GM12873 (cell line): ENCODE measurements around the gene AGAP1.

ENCODE experiments used
- TF ChIP-seq, protein P1 (sequence below): IDR thresholded peaks from 2 replicates; pipeline ENCODE4 v1.5.1; 2012; ENCODE audit warnings: low read depth, mild to moderate bottlenecking, moderate library complexity, low read length, control low read depth; ENCODE audit not compliant: insufficient read depth; ENCODE audit errors: missing control alignments

Gene AGAP1

DNA sequence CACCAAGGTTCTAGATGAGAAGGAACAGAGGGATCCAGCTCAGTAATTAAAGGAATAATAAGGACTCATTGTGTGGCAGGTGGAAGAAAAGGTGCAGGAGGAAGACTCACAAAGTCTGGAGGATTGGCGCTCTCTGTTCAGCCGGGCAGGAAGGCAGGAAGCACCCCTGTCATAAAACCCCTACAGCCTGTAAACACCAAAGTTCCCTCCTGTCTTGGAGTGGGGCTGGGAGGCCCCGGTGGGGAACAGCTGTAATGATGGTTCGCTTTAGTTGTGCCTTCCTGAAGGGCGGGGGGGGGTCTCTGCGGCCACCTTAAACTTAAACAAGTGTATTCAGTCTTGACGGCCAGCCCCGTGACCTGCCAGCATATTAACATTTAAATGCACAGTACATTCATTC is 590.1 kb downstream of the AGAP1 start:
- TF ChIP-seq, protein P1, sequence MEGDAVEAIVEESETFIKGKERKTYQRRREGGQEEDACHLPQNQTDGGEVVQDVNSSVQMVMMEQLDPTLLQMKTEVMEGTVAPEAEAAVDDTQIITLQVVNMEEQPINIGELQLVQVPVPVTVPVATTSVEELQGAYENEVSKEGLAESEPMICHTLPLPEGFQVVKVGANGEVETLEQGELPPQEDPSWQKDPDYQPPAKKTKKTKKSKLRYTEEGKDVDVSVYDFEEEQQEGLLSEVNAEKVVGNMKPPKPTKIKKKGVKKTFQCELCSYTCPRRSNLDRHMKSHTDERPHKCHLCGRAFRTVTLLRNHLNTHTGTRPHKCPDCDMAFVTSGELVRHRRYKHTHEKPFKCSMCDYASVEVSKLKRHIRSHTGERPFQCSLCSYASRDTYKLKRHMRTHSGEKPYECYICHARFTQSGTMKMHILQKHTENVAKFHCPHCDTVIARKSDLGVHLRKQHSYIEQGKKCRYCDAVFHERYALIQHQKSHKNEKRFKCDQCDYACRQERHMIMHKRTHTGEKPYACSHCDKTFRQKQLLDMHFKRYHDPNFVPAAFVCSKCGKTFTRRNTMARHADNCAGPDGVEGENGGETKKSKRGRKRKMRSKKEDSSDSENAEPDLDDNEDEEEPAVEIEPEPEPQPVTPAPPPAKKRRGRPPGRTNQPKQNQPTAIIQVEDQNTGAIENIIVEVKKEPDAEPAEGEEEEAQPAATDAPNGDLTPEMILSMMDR, result no peak

DNA sequence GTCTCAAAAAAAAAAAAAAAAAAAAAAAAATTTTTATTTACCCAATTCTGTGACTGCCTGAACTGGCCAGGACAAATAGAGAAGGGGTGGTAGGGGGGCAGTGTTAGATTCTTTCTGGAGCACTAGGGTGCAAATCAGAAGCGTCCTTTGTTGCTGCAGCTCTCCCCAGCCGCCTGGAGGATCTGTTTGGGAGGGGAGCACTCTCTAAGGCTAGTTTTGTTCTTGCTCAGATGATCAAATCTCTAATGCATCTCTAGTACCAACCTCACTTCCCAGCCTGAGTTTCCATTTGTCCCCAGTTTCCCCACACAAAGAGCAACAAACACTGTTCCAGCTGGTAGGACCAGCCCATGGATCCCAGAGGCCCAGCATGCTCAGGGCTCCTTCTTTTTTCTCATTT is 591.4 kb downstream of the AGAP1 start:
- TF ChIP-seq, protein P1, result no peak

DNA sequence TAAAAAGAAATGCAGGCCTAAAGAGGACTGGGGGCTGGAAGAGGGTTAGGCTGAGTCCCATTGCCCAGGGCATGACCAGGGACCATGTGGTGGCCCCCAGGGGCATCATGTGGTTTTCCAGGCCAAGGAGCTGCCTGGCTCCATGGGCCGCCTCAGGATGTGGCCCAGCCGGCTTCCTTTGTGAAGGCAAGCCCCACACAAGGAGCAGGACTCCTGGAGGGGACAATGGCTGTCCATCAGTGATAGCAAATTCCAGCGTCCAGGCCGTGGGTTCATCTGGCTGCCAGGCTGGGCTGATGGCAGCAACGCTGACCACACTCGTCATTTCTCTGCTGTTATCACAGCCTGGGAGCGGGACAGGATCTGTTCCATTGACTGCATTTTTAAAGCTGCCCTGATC is 591.8 kb downstream of the AGAP1 start:
- TF ChIP-seq, protein P1, result no peak

DNA sequence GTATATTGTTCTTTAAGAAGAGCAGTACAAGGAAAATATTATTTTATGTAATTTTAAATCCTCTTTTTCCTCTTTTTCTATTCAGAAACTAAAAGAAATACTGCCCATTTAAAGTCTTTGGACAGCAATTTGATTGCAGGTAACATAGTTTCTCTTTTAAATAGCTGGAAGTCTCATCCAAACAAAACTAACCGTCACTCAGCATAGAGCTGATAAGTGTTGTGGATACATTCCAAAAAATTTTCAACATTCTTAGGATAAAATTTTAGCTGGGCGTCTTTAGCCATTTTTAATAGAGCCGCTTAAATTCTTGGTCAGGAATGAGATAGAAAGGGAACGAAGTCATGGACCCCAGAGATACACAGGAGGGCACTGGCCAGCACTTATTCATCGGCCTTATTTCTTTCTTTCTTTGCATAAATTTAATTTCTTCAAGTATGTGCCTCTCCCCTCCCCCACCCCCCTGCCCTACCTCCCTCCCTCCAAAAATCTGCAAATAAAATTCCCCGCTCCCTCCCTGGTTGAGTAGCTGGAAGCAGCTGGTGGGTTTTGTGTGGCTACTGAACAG is 592.6 kb downstream of the AGAP1 start:
- TF ChIP-seq, protein P1, result no peak

DNA sequence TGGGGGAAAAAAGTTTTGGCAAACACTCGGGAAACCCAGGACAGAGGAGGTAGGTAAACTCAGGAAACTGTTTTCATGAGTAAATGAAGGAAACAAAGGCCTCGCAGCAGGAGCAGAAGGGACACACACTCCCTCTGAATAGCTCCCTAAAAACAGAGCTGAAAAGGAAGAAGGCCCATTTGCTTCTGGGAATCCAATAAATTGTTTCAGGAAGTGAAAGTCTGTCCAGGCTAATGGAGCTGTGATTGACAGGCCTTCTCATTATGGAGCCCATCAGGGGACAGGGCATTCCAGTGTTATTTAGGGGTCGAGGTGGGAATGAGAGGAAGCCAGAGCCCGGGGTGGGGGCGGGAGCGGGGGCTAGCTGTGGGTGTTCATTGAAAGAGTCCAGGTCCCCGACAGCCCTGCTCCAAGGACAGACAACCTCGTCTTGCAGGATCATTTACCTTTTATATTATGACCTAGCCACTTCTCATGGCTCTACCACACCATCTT is 593.2 kb downstream of the AGAP1 start:
- TF ChIP-seq, protein P1, result no peak

DNA sequence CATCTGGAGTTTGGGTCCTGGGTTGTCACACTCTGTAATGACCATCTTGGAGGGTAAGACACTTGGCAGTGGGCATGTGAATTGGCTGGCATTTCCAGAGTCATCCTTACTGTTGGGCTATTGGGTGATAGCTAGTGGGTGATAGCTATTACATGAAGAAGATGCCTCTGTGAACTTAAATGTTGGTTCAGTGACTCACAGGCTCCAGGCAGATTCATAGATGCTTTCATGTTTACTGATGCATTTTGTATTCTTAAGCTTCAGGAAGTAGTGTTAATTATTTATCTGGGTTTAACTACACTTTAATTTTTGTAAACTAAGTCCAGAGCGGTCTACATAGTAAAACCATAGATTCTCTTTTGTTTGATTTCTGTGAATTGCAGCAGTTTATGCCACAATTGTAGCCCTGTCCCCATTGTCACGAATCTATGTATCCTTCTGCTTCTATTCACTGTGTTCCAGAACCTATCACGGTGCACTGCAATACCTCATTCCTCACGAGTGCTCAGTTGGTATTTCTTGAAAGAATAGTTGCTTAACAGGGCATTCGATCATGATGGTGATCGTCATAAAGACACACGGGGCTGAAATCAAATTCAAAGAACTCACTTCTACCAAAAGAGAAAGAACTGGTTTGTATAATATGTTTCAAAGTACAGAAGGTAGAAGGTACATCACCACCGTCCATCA is 594.7 kb downstream of the AGAP1 start:
- TF ChIP-seq, protein P1, result no peak

DNA sequence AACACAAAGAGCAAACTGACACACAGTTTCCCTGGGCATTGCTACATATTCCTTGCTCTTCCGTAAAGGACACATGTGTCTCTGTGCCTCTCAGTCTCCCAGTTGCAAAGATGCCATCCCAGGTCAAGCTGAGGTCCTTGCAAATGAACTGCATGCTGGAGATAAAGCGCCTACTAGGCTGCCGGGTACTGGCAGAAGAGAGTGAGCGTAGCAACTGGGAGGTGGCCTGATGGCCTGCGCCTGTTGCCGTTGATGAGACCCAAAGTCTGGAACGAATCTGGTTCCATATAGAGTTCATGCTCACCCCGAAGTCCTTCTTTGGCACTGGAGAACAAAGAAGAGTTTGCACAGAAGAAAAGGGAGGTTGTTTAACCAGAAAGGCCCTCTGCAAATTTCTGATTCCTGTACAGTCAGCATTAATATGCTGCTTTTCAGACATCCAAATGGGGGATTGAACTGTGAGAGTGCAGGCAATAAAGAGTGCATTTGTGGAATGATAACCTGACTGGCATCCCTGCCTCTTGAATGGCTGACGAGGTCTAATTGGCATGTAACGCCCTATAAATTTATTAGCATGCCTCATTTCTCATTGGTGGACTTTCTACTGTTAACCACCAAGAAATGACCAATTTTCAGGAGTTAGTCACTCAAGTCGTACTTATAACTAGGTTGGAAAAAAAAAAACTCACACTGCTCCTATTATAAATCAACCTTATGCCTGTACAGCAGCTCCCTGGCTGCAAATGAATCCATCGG is 595.6 kb downstream of the AGAP1 start:
- TF ChIP-seq, protein P1, result no peak
